Nephron progenitor cell (in vitro differentiated cells): ENCODE measurements around the gene ABT1.

Experiments used
- DNase-seq: peaks from one replicate; pipeline ENCODE4 v3.0.0; 2021
- H3K27ac Mint-ChIP-seq: 2 replicates; pipeline ENCODE4 v1.8.0; 2021; ENCODE audit warnings: mild to moderate bottlenecking, moderate library complexity, mixed read lengths
- H3K27me3 Mint-ChIP-seq: 2 replicates; pipeline ENCODE4 v1.8.0; 2021; ENCODE audit warnings: mild to moderate bottlenecking, low read depth, mixed read lengths; ENCODE audit not compliant: poor library complexity
- H3K36me3 Mint-ChIP-seq: 2 replicates; pipeline ENCODE4 v1.8.0; 2021; ENCODE audit warnings: low read depth, mixed read lengths
- H3K4me1 Mint-ChIP-seq: 2 replicates; pipeline ENCODE4 v1.8.0; 2021; ENCODE audit warnings: mixed read lengths
- H3K4me3 Mint-ChIP-seq: 2 replicates; pipeline ENCODE4 v1.8.0; 2021; ENCODE audit warnings: mild to moderate bottlenecking, moderate library complexity, mixed read lengths
- H3K9me3 Mint-ChIP-seq: 2 replicates; pipeline ENCODE4 v1.8.0; 2021; ENCODE audit warnings: mild to moderate bottlenecking, moderate library complexity, mixed read lengths
- TF ChIP-seq, protein P1 (sequence below): fragments of 200-600 bp; sonication (generic); IDR thresholded peaks from 2 replicates; pipeline ENCODE4 v1.5.0; 2021; ENCODE audit warnings: antibody characterized with exemption

ABT1 gene

DNA sequence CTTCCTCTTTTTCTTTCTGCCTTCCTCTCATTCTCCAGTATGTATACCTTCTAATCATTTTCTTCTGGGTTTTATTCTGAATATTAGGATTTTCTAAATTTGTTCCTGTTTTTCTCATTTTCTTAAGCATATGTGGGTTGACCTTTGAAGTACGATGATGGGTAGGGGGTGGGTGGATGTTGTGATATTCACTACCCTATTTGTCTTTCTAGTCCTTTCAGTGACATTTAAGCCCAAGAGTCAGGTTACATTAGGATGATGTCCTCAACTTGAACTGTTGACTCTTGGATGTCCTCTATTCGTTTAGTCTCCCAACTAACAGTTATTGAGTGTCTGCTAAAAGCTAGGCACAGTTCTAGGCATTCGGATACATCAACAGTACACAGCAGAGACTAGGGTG is 7.3 kb downstream of the ABT1 start:
- no peak overlapping the region for H3K27ac Mint-ChIP-seq
- H3K4me1 Mint-ChIP-seq: peaks cover 17% of the 10 kb centered on the region

GRCh38 chr6:26604797-26605196 is 8.0 kb downstream of the ABT1 start:
- TF ChIP-seq, protein P1, sequence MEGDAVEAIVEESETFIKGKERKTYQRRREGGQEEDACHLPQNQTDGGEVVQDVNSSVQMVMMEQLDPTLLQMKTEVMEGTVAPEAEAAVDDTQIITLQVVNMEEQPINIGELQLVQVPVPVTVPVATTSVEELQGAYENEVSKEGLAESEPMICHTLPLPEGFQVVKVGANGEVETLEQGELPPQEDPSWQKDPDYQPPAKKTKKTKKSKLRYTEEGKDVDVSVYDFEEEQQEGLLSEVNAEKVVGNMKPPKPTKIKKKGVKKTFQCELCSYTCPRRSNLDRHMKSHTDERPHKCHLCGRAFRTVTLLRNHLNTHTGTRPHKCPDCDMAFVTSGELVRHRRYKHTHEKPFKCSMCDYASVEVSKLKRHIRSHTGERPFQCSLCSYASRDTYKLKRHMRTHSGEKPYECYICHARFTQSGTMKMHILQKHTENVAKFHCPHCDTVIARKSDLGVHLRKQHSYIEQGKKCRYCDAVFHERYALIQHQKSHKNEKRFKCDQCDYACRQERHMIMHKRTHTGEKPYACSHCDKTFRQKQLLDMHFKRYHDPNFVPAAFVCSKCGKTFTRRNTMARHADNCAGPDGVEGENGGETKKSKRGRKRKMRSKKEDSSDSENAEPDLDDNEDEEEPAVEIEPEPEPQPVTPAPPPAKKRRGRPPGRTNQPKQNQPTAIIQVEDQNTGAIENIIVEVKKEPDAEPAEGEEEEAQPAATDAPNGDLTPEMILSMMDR: no peak
- no peaks in the 10 kb centered on the region for H3K9me3 Mint-ChIP-seq
- no peak for DNase-seq
- no peak overlapping the region for H3K4me3 Mint-ChIP-seq
- H3K36me3 Mint-ChIP-seq: no peaks in the 10 kb centered on the region
- peaks cover 44% of the 10 kb centered on the region for H3K27me3 Mint-ChIP-seq
- no peak overlapping the region for H3K27ac Mint-ChIP-seq
- peaks cover 17% of the 10 kb centered on the region for H3K4me1 Mint-ChIP-seq

More for the DNA sequence above, 7.3 kb downstream of the ABT1 start:
- Mint-ChIP-seq H3K4me3 (no peak overlapping the region), H3K27me3 (peaks cover 38% of the 10 kb centered on the region), H3K9me3 (no peaks in the 10 kb centered on the region), H3K36me3 (peaks cover 4% of the 10 kb centered on the region)
- DNase-seq: no peak
- TF ChIP-seq, protein P1: no peak

GRCh38 chr6:26607434-26608230 is 10.9 kb downstream of the ABT1 start:
- TF ChIP-seq, protein P1: peak; percentile 71
- Mint-ChIP-seq H3K4me1 (peaks cover 17% of the 10 kb centered on the region), H3K4me3 (no peak overlapping the region), H3K36me3 (no peaks in the 10 kb centered on the region), H3K27me3 (peaks cover 73% of the 10 kb centered on the region), H3K27ac (no peak overlapping the region), H3K9me3 (no peaks in the 10 kb centered on the region)
- DNase-seq: peak; percentile 50

DNA sequence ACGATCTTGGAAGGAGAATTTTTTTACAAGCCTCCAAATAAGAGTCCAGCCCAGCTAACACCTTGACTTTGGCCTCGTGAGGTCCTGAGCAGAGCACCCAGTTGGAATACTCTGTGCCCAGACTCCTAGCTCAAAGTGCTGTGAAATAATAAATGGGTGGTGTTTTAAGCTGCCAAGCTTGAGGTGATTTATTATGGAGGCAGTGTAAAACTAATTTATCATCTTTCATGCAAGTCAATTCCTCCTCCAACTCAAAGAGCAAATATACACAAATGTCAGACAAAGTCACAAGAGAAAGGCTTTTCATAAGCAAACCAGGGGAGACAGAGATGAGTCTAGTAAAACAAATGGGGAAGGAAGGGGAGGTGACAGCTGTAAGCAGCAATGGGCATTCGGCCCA is 12.7 kb downstream of the ABT1 start:
- Mint-ChIP-seq H3K36me3 (no peaks in the 10 kb centered on the region), H3K4me1 (peaks cover 14% of the 10 kb centered on the region), H3K27ac (no peak overlapping the region), H3K4me3 (no peak overlapping the region), H3K27me3 (peaks cover 85% of the 10 kb centered on the region), H3K9me3 (no peaks in the 10 kb centered on the region)
- DNase-seq: no peak
- TF ChIP-seq, protein P1: no peak

GRCh38 chr6:26611599-26611998 is 14.8 kb downstream of the ABT1 start:
- Mint-ChIP-seq H3K27me3 (peaks cover 88% of the 10 kb centered on the region), H3K27ac (no peak overlapping the region), H3K36me3 (no peaks in the 10 kb centered on the region), H3K4me3 (no peak overlapping the region), H3K4me1 (peaks cover 21% of the 10 kb centered on the region), H3K9me3 (peaks cover 16% of the 10 kb centered on the region)
- DNase-seq: no peak
- TF ChIP-seq, protein P1: no peak

GRCh38 chr6:26613201-26613600 is 16.4 kb downstream of the ABT1 start:
- Mint-ChIP-seq H3K27me3 (peaks cover 84% of the 10 kb centered on the region), H3K9me3 (peaks cover 18% of the 10 kb centered on the region), H3K4me3 (peak overlapping the region; percentile 89), H3K36me3 (no peaks in the 10 kb centered on the region), H3K27ac (no peak overlapping the region), H3K4me1 (peaks cover 16% of the 10 kb centered on the region)
- peak; percentile 12 for DNase-seq
- TF ChIP-seq, protein P1: no peak
